ENCODE results near the gene PRKCE.
A peak's percentile ranks its signal among the peaks of the same experiment; 100 is the strongest.

Gene PRKCE

GRCh38 chr2:45892757-45893156, 241.3 kb downstream of the PRKCE start:
- Histone ChIP-seq H3K4me3 (ENCODE audit: low read depth, low read length) (no peak overlapping the region), H3K36me3 (no peaks in the 10 kb centered on the region; the same call in 1 of the 2 replicates), H3K4me1 (peaks cover 38% of the 10 kb centered on the region), H3K9me3 (no peaks in the 10 kb centered on the region), H3K27me3 (no peaks in the 10 kb centered on the region)
- TF ChIP-seq CTCF (IDR thresholded peaks at IDR 0.05; ENCODE audit: low read depth, low read length) = no peak
- no peak for DNase-seq

DNA sequence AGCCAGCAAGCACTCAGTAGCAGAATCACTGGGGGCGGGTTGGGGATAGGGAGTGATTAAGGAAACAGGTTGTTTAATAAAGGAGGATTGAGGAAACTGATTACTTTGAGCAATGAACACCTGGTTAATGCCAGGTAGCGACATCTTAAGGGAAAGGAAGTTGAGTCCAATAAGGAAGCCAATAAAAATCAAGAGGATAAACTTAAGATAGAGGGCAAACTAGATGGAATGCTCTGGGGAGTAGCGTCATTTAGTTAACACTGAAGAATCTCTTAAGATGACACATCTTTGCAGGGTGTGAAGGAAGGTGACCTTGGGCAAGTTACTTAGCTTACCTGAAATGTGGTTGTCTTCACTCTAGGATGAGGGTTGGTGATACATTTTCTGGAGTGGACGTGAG, 242.7 kb downstream of the PRKCE start:
- Histone ChIP-seq H3K9me3 (no peaks in the 10 kb centered on the region), H3K27me3 (no peaks in the 10 kb centered on the region), H3K4me3 (ENCODE audit: low read depth, low read length) (no peak overlapping the region), H3K4me1 (peaks cover 38% of the 10 kb centered on the region), H3K36me3 (no peaks in the 10 kb centered on the region; the same call in 1 of the 2 replicates)
- no peak for DNase-seq
- TF ChIP-seq CTCF (IDR thresholded peaks at IDR 0.05; ENCODE audit: low read depth, low read length) = no peak

- H3K4me1 ChIP-seq = peaks cover 31% of the 10 kb centered on the region
- H3K9me3 ChIP-seq = no peaks in the 10 kb centered on the region
- no peak for DNase-seq
- H3K36me3 ChIP-seq = peaks cover 3% of the 10 kb centered on the region; the same call in 1 of the 2 replicates
- no peaks in the 10 kb centered on the region for H3K27me3 ChIP-seq
- H3K4me3 ChIP-seq (ENCODE audit: low read depth, low read length) = no peak overlapping the region
- TF ChIP-seq CTCF (IDR thresholded peaks at IDR 0.05; ENCODE audit: low read depth, low read length) = no peak
Measured at GRCh38 chr2:45895241-45895861, 243.9 kb downstream of the PRKCE start.

DNA sequence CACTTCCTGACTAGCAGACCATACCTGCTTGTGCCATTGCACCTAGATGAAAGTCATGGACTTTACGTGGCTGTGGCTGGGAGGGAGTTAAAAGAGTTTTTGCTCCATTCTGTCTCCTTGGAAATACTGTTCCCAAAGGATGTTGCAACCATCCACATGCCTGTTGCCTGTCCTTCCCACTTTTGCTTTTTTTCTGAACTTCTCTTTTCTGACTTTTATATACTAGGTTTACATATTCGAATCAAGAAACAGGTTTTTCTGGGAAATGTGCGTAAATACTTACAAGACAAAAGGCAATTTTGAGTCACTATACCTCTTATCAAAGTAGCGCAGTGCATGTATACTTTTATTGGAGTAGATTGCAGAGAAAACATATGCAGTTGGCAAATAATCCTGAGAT, 244.8 kb downstream of the PRKCE start:
- Histone ChIP-seq H3K9me3 (no peaks in the 10 kb centered on the region), H3K4me1 (peaks cover 31% of the 10 kb centered on the region), H3K4me3 (ENCODE audit: low read depth, low read length) (no peak overlapping the region), H3K36me3 (peaks cover 3% of the 10 kb centered on the region; the same call in 1 of the 2 replicates), H3K27me3 (no peaks in the 10 kb centered on the region)
- no peak for DNase-seq
- TF ChIP-seq CTCF (IDR thresholded peaks at IDR 0.05; ENCODE audit: low read depth, low read length) = no peak

DNA sequence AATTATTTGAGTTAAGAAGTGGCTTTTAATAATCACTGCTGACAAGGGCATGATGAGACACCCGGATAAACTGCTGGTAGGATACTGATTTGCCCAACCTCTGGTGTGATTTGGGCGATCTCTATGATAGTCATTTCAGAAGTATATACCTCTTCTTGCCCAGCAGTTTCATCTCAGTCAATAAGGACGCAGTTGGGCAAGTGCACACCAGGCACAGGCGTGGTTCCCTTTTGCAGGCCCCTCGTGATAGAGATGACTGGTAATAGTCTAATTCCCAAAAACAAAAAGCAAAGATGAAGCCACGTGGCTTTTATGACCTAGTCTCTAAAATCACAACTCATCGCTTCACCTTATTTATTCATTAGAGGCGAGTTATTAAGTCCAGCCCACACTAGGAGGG, 246.4 kb downstream of the PRKCE start:
- Histone ChIP-seq H3K4me3 (ENCODE audit: low read depth, low read length) (no peak overlapping the region), H3K27me3 (no peaks in the 10 kb centered on the region), H3K4me1 (peaks cover 19% of the 10 kb centered on the region), H3K36me3 (peaks cover 3% of the 10 kb centered on the region; the same call in 1 of the 2 replicates), H3K9me3 (no peaks in the 10 kb centered on the region)
- no peak for DNase-seq
- no peak for TF ChIP-seq CTCF (IDR thresholded peaks at IDR 0.05; ENCODE audit: low read depth, low read length)

DNA sequence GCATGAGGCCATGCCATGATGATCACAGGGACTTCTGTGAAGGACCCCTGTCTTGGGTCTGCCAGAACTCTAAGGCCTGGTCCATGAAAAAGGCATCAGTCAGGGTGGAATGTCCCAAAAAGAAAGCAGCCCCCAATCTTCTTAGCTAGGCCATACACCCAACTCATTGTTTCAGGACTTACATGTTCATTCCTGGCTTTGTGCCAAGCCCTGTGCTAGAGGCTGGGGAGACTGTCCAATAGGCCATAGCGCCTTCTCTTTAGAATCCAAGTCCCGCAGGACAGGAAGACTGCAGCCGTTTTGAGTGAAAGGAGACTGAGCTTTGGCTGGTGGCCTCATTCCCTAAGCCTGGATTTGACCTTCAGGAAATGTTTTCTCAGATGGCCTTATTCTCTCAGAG, 247.3 kb downstream of the PRKCE start:
- H3K4me3 ChIP-seq (ENCODE audit: low read depth, low read length) = no peak overlapping the region
- peak; percentile 54 for DNase-seq
- no peaks in the 10 kb centered on the region for H3K9me3 ChIP-seq
- no peak for TF ChIP-seq CTCF (IDR thresholded peaks at IDR 0.05; ENCODE audit: low read depth, low read length)
- H3K36me3 ChIP-seq = peaks cover 3% of the 10 kb centered on the region; the same call in 1 of the 2 replicates
- no peaks in the 10 kb centered on the region for H3K27me3 ChIP-seq
- peaks cover 18% of the 10 kb centered on the region for H3K4me1 ChIP-seq

All from BE2C (cell line).